Glomerular visceral epithelial cell (primary cell): ENCODE results near the gene BOD1L1.

ENCODE experiments used
- DNase-seq: peaks from one replicate; pipeline ENCODE4 v3.0.0-alpha.2; 2016; ENCODE audit errors: extremely low spot score

BOD1L1 gene

DNA sequence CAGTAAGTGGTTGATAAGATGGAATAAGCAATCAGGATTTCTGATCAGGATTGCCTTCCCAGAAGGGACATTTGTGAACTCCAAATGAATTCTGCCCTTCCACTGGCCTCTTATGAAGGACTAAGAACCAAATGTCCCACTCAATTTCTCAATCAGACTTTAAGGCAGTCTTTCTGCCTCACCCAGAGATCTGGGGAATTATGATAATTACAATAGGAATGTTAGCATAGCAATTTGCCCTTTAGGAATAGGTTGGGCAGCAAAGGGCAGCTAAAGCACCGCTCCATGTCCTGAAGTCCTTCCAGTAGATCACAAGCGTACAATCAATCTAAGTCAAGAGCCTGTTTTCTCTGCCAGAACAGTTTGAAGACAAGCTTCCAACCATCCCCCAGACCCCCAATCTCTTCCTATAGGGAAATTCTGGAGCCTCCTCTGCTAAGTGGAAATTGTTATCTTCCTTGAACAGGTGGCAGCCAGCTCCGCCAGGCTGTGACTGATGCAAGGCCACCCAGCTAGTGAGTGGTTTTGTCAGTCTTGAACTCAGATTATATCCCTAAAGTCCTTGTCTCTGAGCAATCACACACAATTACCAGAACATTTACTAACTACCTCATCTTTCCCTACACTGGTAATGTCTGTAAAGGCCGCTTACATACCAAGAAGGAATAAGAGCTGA, 101.8 kb downstream of the BOD1L1 start:
- DNase-seq = no peak

DNA sequence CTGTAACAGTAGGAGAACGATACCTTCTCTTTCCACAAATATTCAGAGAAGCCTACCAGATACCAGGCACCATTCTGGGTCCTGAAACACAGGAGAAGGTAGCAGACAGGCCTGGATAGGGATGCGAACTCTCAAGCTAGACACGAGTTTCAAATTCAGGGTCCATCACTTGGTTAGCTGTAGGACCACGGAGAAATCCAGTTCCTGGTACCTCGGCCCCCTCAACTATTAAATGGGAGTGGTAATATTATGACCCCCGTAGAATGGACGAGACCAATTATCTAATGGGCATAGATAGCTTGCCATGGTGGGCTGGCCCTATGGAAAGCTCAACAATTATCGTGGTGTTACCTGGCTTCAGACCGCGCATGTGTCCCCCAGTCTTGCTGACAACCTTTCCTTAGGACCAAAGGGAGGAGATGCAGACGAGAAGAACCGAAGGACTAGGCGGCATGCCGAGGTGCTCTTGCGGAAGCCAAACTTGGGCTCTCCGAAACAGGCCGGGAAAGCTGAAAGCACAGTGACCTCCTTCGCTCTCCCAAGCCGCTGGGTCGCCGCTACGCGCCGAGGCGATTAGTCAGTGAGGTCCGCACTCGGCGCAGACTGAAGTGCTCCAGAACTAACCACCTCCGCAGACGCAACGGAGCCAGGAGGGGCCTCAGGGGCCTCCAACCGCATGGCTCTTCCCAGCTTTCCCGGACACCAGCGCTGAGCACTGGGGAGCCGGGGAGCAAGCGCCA, 102.9 kb downstream of the BOD1L1 start:
- peak; percentile 62 for DNase-seq

DNA sequence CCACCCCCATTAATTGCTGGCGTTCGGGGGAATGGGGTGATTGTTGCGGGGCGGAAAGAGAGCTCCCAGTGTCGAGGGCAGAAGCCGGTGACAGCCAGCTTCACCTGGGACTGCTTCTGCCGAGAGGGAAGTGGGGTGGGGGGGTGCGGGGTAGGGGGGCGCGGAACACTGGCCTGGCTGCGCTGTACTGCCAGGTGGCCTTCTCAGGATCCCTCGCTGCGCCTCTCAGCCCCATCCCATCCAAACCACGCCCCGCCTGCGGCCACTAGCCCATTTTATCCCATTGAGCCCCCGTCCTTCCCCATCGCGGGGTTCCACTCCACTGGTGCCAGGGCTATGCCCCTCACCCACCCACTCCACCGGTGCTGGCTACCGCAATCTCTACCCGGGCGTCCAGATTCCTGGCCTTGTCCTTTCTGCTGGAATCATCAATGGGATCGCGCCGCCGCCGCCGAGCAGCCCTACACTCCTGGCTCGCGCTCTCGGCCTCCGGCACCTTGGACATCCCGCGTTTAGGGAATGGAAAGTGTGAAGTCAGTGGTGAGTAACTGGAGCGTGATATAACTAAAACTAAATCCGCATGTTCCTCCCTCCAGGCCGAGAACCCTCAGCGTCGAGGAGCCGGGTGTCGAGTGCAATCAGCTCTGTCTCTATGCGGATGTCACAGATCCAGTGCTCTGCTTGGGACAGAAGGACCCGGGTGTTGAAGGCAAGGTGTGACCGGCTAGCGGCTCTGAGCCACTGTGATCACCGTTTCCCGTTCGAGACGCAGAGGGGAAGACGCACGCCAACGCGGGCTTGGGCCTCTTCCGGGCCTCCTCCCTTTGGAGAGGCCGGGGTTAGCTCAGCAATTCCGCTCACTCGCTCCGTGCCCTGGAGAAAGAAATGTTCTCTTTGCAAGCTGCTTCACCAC, 103.7 kb downstream of the BOD1L1 start:
- DNase-seq = no peak

DNA sequence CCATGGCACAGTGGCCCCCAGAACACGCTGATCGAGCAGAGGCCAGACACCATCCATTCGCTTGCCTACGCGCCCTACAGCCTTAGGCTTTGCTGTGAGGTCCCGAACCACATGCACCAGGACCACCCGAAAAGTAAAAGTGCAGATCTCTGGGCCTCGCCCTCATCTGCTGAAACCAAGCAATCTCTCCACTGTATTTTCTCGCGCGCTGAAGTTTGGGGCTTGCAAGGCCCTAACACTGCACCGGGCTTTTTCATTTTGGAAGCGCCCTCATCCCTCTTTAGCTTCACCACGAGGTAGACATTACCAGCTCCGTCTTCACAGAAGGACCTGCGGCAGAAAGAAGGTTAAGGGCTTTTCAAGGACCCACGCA, 104.4 kb downstream of the BOD1L1 start:
- no peak for DNase-seq

DNA sequence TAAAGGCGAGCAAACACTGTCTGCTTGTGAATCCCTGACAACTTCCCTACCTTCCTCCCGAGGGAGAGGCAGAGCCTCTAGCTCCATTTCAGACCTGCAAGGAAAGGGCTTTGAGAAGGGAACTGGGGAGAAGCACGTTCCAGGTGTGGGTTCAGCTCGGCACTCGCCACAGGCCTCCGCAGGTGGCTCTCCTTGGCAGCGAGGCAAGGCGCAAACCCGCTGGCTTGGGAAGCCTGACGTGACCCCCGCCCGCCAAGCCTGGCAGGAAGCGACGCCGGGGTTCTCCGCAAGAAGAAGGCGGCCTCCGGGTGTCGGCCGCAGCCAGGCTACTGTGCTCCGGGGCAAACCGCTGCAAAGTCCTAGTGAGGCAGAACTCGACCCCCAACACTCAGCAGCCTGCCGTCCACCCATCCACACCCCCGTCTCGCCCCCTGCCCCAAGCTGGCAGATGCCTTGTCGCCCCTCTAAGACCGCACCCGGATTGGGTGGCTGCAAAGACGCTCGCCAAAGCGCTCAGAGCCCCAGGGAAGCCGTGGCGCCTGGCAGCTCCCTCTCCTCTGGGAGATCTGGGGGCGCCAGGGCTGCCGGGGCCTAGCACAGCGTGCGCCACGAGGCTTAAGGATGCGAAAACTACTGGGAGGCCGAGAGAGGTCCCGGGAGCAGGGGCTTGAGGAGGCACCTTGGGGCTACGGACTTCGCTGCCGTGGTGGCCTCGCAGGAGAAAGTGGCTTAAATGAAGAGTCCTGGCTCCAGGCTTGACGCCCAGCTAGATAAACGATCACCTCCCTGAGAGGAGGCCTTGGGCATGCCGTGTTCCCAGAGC, 105.0 kb downstream of the BOD1L1 start:
- DNase-seq = no peak

DNA sequence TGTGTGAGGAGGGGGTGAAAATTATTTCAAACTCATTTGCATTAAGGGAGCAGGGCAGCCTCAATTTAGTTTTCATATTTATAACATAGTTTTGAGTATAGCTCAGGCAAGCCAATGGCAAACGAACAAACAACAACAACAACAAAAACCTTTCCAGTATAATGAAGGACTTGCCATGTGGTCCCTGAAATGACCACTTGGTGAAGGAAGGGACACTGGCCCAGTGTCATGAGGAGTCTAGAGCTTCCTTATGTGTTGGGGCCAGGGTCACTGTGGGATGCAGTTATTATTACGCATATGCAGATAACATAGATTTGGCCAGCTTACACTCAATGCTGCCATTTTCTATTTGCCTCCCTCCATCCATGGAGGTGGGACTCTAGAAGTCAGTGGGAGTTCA, 106.5 kb downstream of the BOD1L1 start:
- DNase-seq = no peak
